WTC11 (cell line): ENCODE measurements around the gene FAM193B. TPM values are rescaled to one million over a fixed set of nuclear protein-coding genes. Genes with fewer than 3 reads are reported as not detected.
A peak's percentile ranks its signal among the peaks of the same experiment; 100 is the strongest.

ENCODE experiments used
- ATAC-seq: fragments of 200-7000 bp; cut with Tn5 transposase; 2 replicates; pipeline ENCODE4 v1.10.0; 2021; ENCODE audit warnings: mild to moderate bottlenecking, moderate library complexity
- CTCF ChIA-PET: fragments of 300-600 bp; sonication (Branson Sonifier 250); formaldehyde crosslinking; loops from one replicate; lab custom pipeline; 2021; ENCODE audit warnings: antibody characterized with exemption; lab: Charles Lee
- POLR2A ChIA-PET: fragments of 350-600 bp; sonication (Branson Sonifier 250); formaldehyde crosslinking; loops from one replicate; lab custom pipeline; 2021; ENCODE audit warnings: antibody characterized with exemption; lab: Charles Lee
- DNase-seq: peaks from one replicate; pipeline ENCODE4 v3.0.0; 2021; ENCODE audit warnings: low spot score
- H3K27ac Mint-ChIP-seq: 2 replicates; pipeline ENCODE4 v1.8.0; 2021; ENCODE audit warnings: mixed read lengths
- H3K27me3 Mint-ChIP-seq: 2 replicates; pipeline ENCODE4 v1.8.0; 2021; ENCODE audit warnings: low read depth, mild to moderate bottlenecking, moderate library complexity, mixed read lengths
- H3K36me3 Mint-ChIP-seq: 2 replicates; pipeline ENCODE4 v1.8.0; 2021; ENCODE audit warnings: mixed read lengths
- H3K4me1 Mint-ChIP-seq: 2 replicates; pipeline ENCODE4 v1.8.0; 2022; ENCODE audit warnings: mixed read lengths
- H3K4me3 Mint-ChIP-seq: 2 replicates; pipeline ENCODE4 v1.8.0; 2021; ENCODE audit warnings: mild to moderate bottlenecking, moderate library complexity, mixed read lengths
- H3K9me3 Mint-ChIP-seq: 2 replicates; pipeline ENCODE4 v1.8.0; 2021; ENCODE audit warnings: mixed read lengths
- AFF4 ChIP-seq: sonication (generic); formaldehyde crosslinking; IDR thresholded peaks from 2 replicates; pipeline ENCODE4 v1.8.1; 2023; ENCODE audit warnings: mild to moderate bottlenecking, missing genetic modification reagents, borderline replicate concordance
- FOXK1 ChIP-seq: sonication (generic); formaldehyde crosslinking; IDR thresholded peaks from 2 replicates; pipeline ENCODE4 v1.8.0; 2022; ENCODE audit warnings: mild to moderate bottlenecking, moderate library complexity, missing genetic modification reagents
- GABPB1 ChIP-seq: sonication (generic); formaldehyde crosslinking; IDR thresholded peaks from 2 replicates; pipeline ENCODE4 v1.8.1; 2023; ENCODE audit warnings: mild to moderate bottlenecking, missing genetic modification reagents
- HMGA2 ChIP-seq: fragments of 250-450 bp; sonication (Bioruptor Pico); IDR thresholded peaks from 2 replicates; pipeline ENCODE4 v1.4.0; 2021; ENCODE audit warnings: mild to moderate bottlenecking, moderate library complexity
- IRF2 ChIP-seq: sonication (generic); formaldehyde crosslinking; IDR thresholded peaks from 2 replicates; pipeline ENCODE4 v1.8.0; 2022; ENCODE audit warnings: low read depth, missing genetic modification reagents, borderline replicate concordance
- KAT7 ChIP-seq: sonication (generic); formaldehyde crosslinking; IDR thresholded peaks from 2 replicates; pipeline ENCODE4 v1.8.1; 2023; ENCODE audit warnings: missing genetic modification reagents, mild to moderate bottlenecking, borderline replicate concordance
- MXD4 ChIP-seq: fragments of 250-450 bp; sonication (Bioruptor Pico); IDR thresholded peaks from 2 replicates; pipeline ENCODE4 v1.8.0; 2021; ENCODE audit warnings: mild to moderate bottlenecking, moderate library complexity, borderline replicate concordance
- NFATC4 ChIP-seq: fragments of 250-450 bp; sonication (Bioruptor Pico); IDR thresholded peaks from 2 replicates; pipeline ENCODE4 v1.9.0; 2021; ENCODE audit warnings: mild to moderate bottlenecking
- NFE2L1 ChIP-seq: sonication (generic); formaldehyde crosslinking; IDR thresholded peaks from 2 replicates; pipeline ENCODE4 v1.8.1; 2023; ENCODE audit warnings: missing genetic modification reagents
- RORB ChIP-seq: fragments of 250-450 bp; sonication (Bioruptor Pico); IDR thresholded peaks from 2 replicates; pipeline ENCODE4 v1.9.0; 2021; ENCODE audit warnings: mild to moderate bottlenecking
- SOX15 ChIP-seq: fragments of 250-450 bp; sonication (Bioruptor Pico); IDR thresholded peaks from 2 replicates; pipeline ENCODE4 v1.9.0; 2021; ENCODE audit warnings: mild to moderate bottlenecking
- TCF7 ChIP-seq: sonication (generic); formaldehyde crosslinking; IDR thresholded peaks from 2 replicates; pipeline ENCODE4 v1.8.0; 2022; ENCODE audit warnings: mild to moderate bottlenecking, low read depth, missing genetic modification reagents, moderate library complexity
- TEAD4 ChIP-seq: sonication (generic); formaldehyde crosslinking; IDR thresholded peaks from 2 replicates; pipeline ENCODE4 v1.8.0; 2022; ENCODE audit warnings: mild to moderate bottlenecking, missing genetic modification reagents
- ZBTB21 ChIP-seq: sonication (generic); formaldehyde crosslinking; IDR thresholded peaks from 2 replicates; pipeline ENCODE4 v1.8.1; 2023; ENCODE audit warnings: mild to moderate bottlenecking, missing genetic modification reagents, borderline replicate concordance
- ZNF263 ChIP-seq: sonication (generic); formaldehyde crosslinking; IDR thresholded peaks from 2 replicates; pipeline ENCODE4 v1.8.1; 2022; ENCODE audit warnings: low read depth, mild to moderate bottlenecking, moderate library complexity, missing genetic modification reagents
- total RNA-seq: library from RNA; stranded (reverse); gene quantifications from 3 replicates; pipeline ENCODE4 v1.2.3, GENCODE V29; 2021
- TF ChIP-seq, protein P1 (sequence below): sonication (generic); formaldehyde crosslinking; IDR thresholded peaks from 2 replicates; pipeline ENCODE4 v1.8.1; 2022; ENCODE audit warnings: mild to moderate bottlenecking, moderate library complexity, missing genetic modification reagents
- TF ChIP-seq, protein P2 (sequence below): sonication (generic); formaldehyde crosslinking; IDR thresholded peaks from 2 replicates; pipeline ENCODE4 v1.8.1; 2023; ENCODE audit warnings: mild to moderate bottlenecking, missing genetic modification reagents
- TF ChIP-seq, protein P3 (sequence below): sonication (generic); formaldehyde crosslinking; IDR thresholded peaks from 2 replicates; pipeline ENCODE4 v1.8.1; 2022; ENCODE audit warnings: low read depth, missing genetic modification reagents, borderline replicate concordance
- TF ChIP-seq, protein P4 (sequence below): fragments of 250-450 bp; sonication (Bioruptor Pico); IDR thresholded peaks from 2 replicates; pipeline ENCODE4 v1.9.0; 2021; ENCODE audit warnings: mild to moderate bottlenecking, borderline replicate concordance
- TF ChIP-seq, protein P5 (sequence below): sonication (generic); formaldehyde crosslinking; IDR thresholded peaks from 2 replicates; pipeline ENCODE4 v1.8.0; 2022; ENCODE audit warnings: mild to moderate bottlenecking, missing genetic modification reagents
- TF ChIP-seq, protein P6 (sequence below): sonication (generic); formaldehyde crosslinking; IDR thresholded peaks from 2 replicates; pipeline ENCODE4 v1.8.0; 2022; ENCODE audit warnings: mild to moderate bottlenecking, missing genetic modification reagents

FAM193B gene
- total RNA-seq, 1 experiment from 2014 or later = 101 TPM

- TF ChIP-seq AFF4 = no peak
- TF ChIP-seq NFATC4 (CRISPR knock-in tag) = no peak
- no peak for TF ChIP-seq TCF7 (CRISPR knock-in tag)
- no peak for TF ChIP-seq HMGA2 (CRISPR knock-in tag)
- TF ChIP-seq, protein P1, sequence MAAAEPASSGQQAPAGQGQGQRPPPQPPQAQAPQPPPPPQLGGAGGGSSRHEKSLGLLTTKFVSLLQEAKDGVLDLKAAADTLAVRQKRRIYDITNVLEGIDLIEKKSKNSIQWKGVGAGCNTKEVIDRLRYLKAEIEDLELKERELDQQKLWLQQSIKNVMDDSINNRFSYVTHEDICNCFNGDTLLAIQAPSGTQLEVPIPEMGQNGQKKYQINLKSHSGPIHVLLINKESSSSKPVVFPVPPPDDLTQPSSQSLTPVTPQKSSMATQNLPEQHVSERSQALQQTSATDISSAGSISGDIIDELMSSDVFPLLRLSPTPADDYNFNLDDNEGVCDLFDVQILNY (CRISPR knock-in tag) = no peak
- TF ChIP-seq, protein P2, sequence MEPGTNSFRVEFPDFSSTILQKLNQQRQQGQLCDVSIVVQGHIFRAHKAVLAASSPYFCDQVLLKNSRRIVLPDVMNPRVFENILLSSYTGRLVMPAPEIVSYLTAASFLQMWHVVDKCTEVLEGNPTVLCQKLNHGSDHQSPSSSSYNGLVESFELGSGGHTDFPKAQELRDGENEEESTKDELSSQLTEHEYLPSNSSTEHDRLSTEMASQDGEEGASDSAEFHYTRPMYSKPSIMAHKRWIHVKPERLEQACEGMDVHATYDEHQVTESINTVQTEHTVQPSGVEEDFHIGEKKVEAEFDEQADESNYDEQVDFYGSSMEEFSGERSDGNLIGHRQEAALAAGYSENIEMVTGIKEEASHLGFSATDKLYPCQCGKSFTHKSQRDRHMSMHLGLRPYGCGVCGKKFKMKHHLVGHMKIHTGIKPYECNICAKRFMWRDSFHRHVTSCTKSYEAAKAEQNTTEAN (CRISPR knock-in tag) = no peak
- no peak for TF ChIP-seq SOX15 (CRISPR knock-in tag)
- TF ChIP-seq NFE2L1 (CRISPR knock-in tag) = no peak
- TF ChIP-seq GABPB1 = no peak
- no peak for TF ChIP-seq TEAD4 (CRISPR knock-in tag)
- no peak for TF ChIP-seq RORB (CRISPR knock-in tag)
These were observed 46.8 kb upstream of the FAM193B start (continued) for GRCh38 chr5:177601126-177601525.

DNA sequence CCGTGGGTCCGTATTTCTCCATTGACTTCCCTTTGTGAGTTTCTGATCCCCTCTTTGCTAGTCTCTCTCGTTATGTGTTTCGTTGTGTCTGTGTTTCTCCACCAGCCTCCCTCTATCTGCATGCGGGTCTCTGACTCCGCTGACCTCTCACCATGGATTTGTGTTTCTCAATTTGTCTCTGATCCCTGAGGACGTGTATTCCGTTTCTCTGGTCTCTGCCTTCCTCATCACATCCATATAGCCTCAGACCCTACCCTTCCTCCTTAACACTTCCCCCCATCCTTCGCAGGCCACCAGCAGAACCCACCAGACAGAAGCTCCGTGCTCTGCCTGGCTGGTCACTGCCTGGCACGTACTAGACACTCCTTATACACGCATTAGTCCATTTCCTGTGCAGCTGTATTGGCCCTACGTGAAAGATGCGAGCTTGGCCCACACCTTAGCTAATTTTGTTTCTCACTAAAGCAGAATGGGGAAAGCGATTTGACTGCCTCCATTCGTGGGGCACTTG lies 46.2 kb upstream of the FAM193B start:
- H3K4me1 Mint-ChIP-seq = peaks cover 17% of the 10 kb centered on the region
- H3K9me3 Mint-ChIP-seq = no peaks in the 10 kb centered on the region
- H3K4me3 Mint-ChIP-seq = peak overlapping the region; percentile 97
- no peak for TF ChIP-seq ZBTB21 (CRISPR knock-in tag)
- no peak for TF ChIP-seq ZNF263
- TF ChIP-seq, protein P3, sequence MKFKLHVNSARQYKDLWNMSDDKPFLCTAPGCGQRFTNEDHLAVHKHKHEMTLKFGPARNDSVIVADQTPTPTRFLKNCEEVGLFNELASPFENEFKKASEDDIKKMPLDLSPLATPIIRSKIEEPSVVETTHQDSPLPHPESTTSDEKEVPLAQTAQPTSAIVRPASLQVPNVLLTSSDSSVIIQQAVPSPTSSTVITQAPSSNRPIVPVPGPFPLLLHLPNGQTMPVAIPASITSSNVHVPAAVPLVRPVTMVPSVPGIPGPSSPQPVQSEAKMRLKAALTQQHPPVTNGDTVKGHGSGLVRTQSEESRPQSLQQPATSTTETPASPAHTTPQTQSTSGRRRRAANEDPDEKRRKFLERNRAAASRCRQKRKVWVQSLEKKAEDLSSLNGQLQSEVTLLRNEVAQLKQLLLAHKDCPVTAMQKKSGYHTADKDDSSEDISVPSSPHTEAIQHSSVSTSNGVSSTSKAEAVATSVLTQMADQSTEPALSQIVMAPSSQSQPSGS (CRISPR knock-in tag) = no peak
- no peak for TF ChIP-seq FOXK1 (CRISPR knock-in tag)
- TF ChIP-seq, protein P4, sequence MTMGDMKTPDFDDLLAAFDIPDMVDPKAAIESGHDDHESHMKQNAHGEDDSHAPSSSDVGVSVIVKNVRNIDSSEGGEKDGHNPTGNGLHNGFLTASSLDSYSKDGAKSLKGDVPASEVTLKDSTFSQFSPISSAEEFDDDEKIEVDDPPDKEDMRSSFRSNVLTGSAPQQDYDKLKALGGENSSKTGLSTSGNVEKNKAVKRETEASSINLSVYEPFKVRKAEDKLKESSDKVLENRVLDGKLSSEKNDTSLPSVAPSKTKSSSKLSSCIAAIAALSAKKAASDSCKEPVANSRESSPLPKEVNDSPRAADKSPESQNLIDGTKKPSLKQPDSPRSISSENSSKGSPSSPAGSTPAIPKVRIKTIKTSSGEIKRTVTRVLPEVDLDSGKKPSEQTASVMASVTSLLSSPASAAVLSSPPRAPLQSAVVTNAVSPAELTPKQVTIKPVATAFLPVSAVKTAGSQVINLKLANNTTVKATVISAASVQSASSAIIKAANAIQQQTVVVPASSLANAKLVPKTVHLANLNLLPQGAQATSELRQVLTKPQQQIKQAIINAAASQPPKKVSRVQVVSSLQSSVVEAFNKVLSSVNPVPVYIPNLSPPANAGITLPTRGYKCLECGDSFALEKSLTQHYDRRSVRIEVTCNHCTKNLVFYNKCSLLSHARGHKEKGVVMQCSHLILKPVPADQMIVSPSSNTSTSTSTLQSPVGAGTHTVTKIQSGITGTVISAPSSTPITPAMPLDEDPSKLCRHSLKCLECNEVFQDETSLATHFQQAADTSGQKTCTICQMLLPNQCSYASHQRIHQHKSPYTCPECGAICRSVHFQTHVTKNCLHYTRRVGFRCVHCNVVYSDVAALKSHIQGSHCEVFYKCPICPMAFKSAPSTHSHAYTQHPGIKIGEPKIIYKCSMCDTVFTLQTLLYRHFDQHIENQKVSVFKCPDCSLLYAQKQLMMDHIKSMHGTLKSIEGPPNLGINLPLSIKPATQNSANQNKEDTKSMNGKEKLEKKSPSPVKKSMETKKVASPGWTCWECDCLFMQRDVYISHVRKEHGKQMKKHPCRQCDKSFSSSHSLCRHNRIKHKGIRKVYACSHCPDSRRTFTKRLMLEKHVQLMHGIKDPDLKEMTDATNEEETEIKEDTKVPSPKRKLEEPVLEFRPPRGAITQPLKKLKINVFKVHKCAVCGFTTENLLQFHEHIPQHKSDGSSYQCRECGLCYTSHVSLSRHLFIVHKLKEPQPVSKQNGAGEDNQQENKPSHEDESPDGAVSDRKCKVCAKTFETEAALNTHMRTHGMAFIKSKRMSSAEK = no peak
- no peak for TF ChIP-seq KAT7 (CRISPR knock-in tag)
- TF ChIP-seq, protein P5, sequence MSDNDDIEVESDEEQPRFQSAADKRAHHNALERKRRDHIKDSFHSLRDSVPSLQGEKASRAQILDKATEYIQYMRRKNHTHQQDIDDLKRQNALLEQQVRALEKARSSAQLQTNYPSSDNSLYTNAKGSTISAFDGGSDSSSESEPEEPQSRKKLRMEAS (CRISPR knock-in tag) = no peak
- TF ChIP-seq, protein P6, sequence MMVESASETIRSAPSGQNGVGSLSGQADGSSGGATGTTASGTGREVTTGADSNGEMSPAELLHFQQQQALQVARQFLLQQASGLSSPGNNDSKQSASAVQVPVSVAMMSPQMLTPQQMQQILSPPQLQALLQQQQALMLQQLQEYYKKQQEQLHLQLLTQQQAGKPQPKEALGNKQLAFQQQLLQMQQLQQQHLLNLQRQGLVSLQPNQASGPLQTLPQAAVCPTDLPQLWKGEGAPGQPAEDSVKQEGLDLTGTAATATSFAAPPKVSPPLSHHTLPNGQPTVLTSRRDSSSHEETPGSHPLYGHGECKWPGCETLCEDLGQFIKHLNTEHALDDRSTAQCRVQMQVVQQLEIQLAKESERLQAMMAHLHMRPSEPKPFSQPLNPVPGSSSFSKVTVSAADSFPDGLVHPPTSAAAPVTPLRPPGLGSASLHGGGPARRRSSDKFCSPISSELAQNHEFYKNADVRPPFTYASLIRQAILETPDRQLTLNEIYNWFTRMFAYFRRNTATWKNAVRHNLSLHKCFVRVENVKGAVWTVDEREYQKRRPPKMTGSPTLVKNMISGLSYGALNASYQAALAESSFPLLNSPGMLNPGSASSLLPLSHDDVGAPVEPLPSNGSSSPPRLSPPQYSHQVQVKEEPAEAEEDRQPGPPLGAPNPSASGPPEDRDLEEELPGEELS (CRISPR knock-in tag) = no peak
- TF ChIP-seq MXD4 (CRISPR knock-in tag) = no peak
- TF ChIP-seq IRF2 = no peak
- TF ChIP-seq, all 79 proteins: peak for 0
- ATAC-seq (no peak), DNase-seq (no peak)
- ChIA-PET POLR2A (interaction anchor here (0.6 kb wide), 1 partner anchor 11 kb away, joined by 4 read pairs; no protein-coding TSS in a partner anchor), CTCF (no interaction called here)
- peak overlapping the region; percentile 93 for H3K27ac Mint-ChIP-seq
- peaks cover 21% of the 10 kb centered on the region for H3K27me3 Mint-ChIP-seq
- H3K36me3 Mint-ChIP-seq = peaks cover 9% of the 10 kb centered on the region
